ENCODE data around the gene SLC7A1.

GRCh38 chr13:29472332-29472961, 123.0 kb downstream of the SLC7A1 start:
- TF ChIP-seq GATA3 (IDR thresholded peaks at IDR 0.05; ENCODE audit: low read depth, low read length) (no peak), GATA2 (IDR thresholded peaks at IDR 0.05; ENCODE audit: low read depth, low read length) (no peak)

All from SH-SY5Y (cell line).